ENCODE data around the gene WIPI1.
"Not testable (repeated sequence)": the region's sequence is repeated elsewhere in the genome, so short reads cannot be mapped to it uniquely, and the experiment has no call there.

WIPI1 gene

GRCh38 chr17:68383443-68384321 is 73.6 kb downstream of the WIPI1 start:
- no peak for DNase-seq (ENCODE audit: low spot score)

DNA sequence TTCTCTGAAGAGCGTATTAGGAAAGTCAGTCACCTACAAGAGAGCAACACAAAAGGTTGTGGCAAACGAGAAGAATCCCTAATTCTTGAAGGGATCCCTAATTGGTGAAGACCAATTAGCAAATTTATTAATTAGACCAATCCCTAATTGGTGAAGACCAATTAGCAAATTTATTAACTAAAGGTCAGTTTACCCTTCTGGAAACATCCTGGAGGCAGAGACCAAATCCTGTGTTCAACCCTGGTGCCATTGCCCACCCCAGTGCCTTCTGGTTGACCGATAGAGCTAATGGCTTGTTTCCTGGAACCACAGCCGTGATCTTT is 74.2 kb downstream of the WIPI1 start:
- DNase-seq (ENCODE audit: low spot score): no peak

DNA sequence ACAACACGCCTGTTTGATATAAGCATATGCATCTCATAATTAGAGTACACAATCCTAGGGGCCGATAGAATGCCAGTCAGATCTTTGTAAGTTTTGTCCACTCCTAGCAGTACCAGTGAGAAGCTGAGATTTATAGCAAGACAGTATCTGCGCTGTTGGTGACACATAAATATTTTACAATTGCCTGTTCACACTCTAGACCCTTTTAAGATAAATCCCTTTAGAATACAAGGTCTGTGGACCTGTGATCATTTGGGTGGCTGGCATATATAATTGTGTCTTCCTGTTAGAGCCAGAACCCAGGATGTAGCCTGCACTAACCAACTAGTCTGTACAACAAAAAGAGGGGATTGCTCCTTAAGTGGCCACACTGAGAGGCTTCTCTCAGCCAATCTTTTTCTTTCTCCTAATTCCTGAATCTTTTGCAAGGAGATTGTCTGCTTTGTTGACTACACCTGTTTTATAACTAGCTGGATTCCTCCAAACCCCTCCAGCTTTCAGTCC is 74.7 kb downstream of the WIPI1 start:
- DNase-seq (ENCODE audit: low spot score): no peak

DNA sequence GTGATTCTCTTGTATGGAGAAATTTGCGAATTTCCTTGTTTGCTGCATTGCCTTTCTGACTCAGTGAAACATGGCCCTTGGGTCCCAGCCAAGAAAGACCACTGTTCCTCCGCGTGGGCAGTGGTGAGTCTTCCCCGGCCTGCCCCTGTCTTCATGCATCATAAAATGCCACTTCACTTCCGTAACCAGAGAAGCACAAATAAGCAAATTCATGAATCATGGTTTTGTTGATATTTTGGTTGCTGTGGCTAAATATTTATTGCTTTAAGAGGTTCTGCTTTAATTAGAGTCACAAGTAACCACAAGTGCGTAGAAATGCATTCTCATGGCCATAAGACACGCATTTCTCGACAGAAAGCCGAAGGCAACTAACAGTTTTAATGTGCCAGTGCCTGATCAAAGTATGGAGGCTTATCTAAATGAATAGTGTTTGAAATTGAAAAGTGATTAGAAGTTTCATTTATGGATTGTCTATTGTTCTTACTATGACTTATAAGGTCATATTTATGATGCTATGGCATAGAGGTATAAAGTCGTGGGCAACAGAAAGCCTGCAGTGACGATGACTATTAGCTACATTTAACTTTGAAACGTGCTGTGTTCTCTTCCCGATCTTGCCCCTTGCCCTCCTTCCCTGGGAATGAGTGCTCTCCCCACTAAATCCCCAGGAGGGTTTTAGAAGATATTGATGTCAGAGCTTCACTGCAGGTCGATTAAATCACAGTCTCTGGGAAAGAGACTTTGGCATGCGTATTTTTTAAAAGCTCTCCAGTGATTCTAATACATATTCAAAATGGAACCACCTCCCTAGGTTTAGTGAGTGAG is 76.0 kb downstream of the WIPI1 start:
- peak; percentile 74 for DNase-seq (ENCODE audit: low spot score)

DNA sequence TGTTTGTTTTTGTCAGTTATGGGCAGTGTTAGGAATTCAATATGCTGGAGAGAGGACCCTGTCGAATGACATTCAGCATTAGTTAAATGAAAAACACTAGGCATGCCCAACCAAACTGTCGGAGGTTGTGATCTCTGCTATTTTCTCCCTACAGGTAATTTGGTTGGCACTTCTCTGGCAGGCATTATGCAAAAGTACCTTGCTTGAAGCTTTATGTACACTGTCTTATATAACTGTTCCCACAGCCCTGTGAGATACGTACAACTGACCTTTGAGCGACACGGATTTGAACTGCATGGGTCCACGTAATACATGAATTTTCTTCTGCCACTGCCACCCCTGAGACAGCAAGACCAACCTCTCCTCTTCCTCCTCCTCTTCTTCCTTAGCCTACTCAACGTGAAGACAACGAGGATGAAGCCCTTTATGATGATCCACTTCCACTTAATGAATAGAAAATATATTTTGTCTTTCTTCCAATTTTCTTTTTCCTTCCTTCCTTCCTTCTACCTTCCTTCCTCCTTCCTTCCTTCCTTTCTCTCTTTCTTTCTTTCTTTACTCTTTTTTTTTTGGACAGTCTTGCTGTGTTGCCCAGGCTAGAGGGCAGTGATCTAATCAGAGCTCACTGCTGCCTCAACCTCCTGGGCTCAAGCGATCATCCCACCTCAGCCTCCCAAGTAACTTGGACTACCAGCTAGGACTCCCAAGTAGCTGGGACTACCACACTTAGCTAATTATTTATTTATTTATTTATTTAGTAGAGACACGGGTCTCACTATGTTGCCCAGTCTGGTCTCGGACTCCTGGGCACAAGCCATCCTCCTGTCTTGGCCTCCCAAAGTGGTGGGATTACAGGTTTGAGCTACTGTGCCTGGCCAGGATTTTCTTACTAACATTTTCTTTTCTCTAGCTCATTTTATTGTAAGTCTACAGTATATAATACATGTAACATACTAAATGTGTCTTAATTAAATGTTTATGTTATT is 77.3 kb downstream of the WIPI1 start:
- DNase-seq (ENCODE audit: low spot score): no peak

- DNase-seq (ENCODE audit: low spot score): no peak
These were observed 78.2 kb downstream of the WIPI1 start for GRCh38 chr17:68379177-68379510.

- DNase-seq (ENCODE audit: low spot score): no peak
These were observed 78.8 kb downstream of the WIPI1 start for GRCh38 chr17:68378268-68379176.

DNA sequence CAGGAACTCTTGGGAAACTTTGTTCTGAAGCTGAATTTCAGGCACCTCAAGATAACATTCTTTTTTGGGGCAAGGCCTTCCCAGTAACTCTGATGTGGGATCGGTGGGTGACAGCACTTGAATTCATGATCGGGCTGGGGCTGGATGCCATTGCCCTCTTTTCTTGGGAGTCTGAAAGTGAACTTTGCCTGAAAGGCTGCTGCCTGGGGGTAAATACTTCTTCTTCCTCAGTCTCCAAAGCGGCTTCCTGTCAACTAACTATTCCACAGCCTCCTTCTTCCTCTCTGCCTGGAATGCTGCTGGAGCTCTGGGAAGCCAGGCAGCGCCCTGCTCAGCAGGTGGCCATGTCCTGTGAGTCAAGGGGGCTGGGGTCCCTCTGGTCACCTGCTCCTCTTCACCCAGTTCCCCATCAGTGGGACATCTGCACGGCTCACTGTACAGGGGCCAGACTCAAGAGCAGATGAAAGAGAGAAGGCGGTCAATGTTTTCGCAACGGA is 79.5 kb downstream of the WIPI1 start:
- DNase-seq (ENCODE audit: low spot score): no peak

GRCh38 chr17:68376178-68376577 is 81.1 kb downstream of the WIPI1 start:
- not testable (repeated sequence) for DNase-seq (ENCODE audit: low spot score)

DNA sequence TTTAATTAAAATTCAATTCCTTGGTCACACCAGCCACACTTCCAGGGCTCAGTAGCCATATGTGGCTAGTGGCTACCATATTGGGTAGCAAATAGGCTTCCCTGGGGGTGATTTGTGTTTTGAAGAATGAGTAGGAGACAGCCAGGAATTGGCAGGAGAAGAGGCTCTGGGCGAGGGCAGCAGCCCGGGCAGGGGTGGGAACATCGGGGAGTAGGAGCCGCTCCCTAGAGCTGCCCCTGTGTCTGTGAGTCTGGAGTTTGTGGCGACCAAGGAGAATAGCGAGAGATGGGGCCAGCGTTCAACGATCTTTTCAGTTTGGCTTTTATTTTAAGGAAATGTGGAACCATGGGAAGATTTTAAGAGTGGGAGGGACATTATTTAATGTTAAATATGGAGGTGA is 81.7 kb downstream of the WIPI1 start:
- no peak for DNase-seq (ENCODE audit: low spot score)
